GM21717 (cell line): ENCODE data around the gene ASNSD1.
"Not testable (repeated sequence)": the region's sequence is repeated elsewhere in the genome, so short reads cannot be mapped to it uniquely, and the experiment has no call there.

ENCODE experiments used
- ATAC-seq: cut with Tn5 transposase; IDR thresholded peaks from one replicate; pipeline ENCODE4 v1.9.1; 2021; ENCODE audit warnings: mild to moderate bottlenecking, moderate library complexity; ENCODE audit not compliant: unreplicated experiment

Gene ASNSD1

DNA sequence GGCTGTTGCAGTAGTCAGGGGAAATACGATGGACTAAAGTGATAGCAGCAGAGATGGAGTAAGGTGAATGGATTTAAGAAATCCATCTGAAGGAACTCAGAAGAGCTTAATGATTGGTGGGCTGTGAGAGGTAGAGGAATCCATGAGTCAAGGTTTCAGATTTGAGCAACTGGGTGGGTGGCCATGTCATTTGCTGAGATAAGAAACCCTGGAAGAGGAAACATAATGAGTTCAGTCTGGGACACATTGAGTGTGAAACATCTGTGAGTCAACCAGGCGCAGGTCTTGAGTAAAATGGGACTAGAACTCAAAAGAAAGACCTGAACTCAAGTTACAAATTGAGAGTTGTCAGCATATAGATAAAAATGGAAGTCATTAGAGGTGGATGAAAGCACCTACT, 19.7 kb upstream of the ASNSD1 start:
- ATAC-seq, result no peak

GRCh38 chr2:189646521-189646920, 14.7 kb upstream of the ASNSD1 start:
- ATAC-seq, result no peak

DNA sequence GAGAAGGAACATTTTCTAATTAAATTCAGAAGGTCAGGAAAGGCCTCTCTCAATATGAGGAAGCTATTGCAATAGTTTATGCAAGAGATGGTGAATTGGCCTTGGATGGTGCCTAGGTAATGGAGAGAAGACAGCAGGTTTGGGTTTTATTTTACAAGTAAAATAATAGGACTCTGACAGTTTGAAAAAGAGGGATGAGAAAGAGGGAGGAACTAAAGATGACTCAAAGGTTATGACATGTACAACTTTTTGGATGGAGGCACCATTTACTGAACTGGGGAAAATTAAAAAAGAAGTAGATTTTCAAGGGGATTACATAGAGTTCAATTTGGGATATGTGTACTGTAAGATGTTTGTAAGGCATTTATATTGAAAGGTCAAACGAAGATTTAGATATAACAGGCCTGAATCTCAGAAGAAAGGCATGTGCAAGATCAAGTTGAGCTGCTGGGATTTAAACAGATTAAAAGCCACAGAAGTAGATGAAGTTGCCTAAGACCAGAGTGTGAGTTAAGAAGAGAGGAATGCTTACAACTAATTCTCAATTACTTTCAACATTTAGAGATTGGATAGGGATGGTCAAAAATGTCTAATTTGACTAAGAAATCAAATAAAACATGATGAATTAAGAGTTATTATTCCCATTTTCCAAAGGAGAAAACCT, 12.3 kb upstream of the ASNSD1 start:
- no peak for ATAC-seq

DNA sequence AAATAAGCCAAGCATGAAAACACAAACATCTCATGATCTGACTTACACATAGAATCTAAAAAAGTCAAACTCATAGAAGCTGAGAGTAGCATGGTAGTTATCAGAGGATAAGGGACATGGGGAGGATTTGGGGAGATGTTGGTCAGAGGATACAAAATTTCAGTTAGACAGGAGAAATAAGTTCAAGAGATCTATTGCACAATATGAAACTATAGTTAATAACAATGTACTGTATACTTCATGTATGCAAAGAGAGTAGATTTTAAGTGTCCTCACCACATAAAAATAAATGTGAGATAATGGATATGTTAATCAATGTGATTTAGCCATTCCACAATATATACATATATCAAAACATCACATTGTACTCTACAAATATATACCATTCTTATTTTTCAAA, 10.0 kb upstream of the ASNSD1 start:
- ATAC-seq, result no peak

DNA sequence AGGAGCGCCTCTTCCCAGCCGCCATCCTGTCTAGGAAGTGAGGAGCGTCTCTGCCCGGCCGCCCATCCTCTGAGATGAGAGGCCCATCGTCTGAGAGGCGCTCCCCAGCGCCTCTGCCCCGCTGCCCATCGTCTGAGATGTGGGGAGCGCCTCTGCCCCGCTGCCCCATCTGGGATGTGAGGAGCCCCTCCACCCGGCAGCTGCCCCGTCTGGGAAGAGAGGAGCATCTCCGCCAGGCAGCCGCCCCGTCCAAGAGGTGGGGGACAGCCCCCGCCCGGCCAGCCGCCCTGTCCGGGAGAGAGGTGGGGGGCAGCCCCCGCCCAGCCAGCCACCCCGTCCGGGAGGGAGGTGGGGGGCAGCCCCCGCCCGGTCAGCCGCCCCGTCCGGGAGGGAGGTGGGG, 7.8 kb upstream of the ASNSD1 start:
- not testable (repeated sequence) for ATAC-seq

- ATAC-seq, result no peak
Observed at GRCh38 chr2:189654641-189655040, 6.6 kb upstream of the ASNSD1 start.

GRCh38 chr2:189657867-189658266, 3.4 kb upstream of the ASNSD1 start:
- peak; percentile 37 for ATAC-seq

DNA sequence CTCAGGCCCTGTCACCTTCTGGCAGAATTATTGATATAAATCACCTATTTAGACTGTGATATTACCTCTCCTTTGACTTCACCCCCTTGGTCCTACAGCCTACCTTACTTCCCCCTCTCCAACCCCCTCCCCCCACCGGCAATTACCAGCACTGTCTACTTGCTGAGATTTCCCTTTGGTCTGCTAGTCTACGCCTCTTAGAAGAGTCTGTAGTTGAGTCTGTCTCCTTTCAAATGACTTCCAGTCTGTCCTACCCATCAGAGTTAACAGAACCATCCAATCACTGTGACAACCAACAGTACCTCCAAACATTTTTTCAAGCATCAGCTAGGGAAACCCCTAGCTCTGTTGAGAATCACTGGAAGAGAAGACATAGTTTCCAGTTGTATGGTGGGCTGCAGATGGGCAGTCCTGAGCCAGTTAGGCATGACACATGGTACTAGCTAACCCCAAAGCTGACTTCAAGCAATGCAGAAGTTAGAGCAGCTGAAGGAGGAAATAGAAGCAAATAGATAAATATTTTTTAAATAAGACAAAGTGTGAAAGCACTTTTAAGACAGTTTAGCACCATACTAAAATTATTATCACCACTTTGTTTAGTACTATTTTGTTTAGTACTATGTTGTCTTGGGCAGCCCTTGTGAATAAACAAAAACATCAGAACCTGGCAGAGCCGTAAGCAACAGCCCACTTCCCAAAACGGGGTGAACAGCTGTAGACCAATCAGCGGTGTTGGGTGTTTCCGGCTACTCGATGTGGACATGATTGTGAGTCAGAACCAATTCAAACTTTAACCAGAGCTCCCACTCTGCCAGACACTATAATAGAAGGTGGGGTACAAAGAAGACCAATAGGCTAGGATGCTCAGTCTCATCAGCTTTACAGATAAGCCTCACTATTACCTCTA, 2.7 kb upstream of the ASNSD1 start:
- ATAC-seq, result no peak

DNA sequence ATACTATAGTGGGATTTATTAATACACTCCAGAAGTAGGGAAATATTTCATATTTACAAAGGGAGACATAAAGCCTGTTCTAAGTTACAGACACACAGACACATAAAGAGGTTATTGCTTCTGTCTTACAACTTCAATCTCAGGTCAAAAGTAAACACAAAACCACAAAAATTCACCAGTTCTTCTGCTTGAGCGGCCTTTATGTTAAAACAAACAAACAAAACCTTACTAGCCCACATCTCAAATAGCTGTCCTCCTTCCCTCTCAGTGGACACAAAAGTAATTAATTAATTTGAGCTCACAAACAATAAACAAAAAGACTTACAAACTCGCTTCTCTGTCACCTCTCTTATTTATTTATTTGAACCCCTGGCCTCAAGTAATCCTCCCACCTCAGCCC, 1.5 kb upstream of the ASNSD1 start:
- no peak for ATAC-seq

DNA sequence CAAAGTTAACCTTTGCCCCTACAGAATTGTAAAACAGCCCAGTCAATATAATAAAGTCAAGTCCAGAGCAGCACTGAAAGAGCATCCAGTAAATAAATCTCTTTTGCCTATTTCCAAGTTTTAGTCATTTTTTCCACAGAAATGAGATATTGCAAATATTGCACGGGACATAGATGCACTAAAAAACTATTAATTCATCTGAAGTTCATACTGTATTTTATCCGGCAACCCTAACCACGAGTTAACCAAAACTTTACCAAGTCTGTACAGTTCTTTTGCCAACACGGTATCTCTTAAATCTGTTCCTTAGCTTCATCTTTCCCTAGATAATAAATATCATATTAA, 484 bp upstream of the ASNSD1 start:
- no peak for ATAC-seq

GRCh38 chr2:189661957-189662321, 680 bp downstream of the ASNSD1 start:
- ATAC-seq, result no peak

- no peak for ATAC-seq
Observed at GRCh38 chr2:189662669-189663226, 1.5 kb downstream of the ASNSD1 start.

- ATAC-seq, result not testable (repeated sequence)
Observed at GRCh38 chr2:189663319-189663718, 2.1 kb downstream of the ASNSD1 start.

DNA sequence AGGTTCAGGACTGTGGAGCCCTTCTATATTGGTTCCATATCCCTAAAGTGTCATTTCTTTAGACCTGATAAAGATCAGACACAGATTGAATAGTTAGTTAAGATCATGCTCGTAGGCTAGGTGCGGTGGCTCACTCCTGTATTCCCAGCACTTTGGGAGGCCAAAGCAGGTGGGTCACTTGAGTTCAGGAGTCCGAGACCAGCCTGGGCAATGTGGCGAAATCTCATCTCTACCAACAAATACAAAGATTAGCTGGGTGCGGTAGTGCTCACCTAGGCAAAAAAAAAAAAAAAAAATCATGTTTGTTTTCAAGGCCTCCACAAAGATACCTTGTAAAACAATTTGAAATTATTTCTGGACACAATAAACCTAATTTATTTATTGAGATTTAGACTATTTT, 8.7 kb downstream of the ASNSD1 start:
- no peak for ATAC-seq

GRCh38 chr2:189673661-189674373, 12.6 kb downstream of the ASNSD1 start:
- peak; percentile 31 for ATAC-seq

DNA sequence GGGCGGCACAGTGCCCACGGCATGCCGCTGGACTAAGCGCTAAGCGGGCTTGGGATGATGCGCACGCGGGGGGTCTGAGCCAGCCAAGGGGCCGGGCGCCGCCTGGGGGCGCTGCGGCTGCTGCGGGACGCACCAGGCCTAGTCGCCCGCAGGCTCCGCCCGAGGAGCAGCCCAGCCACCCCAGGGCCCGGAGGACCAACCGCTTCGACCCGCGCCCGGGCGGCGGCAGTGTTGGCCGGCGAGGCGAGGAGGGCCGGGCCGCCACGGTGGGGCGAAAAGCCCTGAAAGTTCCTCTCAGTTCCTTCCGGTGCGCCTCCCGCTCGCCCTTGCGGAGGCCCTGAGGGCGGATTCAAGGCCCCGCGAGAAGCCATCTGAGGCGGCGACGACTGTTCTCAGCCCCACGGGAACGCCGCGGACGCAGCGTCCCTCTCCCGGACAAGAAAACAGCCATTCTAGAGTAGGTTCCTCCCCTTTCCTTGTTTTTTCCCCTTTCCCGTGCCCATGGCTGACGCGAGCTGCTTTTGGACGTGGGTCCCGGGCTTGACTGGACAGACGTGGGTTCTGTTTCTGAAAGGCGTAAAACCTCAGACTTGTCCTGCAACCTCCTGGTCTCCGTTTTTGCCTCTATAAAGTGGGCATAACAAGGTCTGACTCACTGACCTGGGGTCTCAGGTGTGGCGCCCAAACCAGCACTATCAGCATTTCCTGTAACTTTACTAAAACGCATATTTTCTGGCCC, 13.3 kb downstream of the ASNSD1 start, which contains the start of gene ANKAR:
TSS of gene ANKAR (plus strand) at position 297 of the 739 bp plus-strand sequence. CDS start 1,821 bp downstream, outside the sequence.
- peak; percentile 98 for ATAC-seq

GRCh38 chr2:189676471-189676870, 15.2 kb downstream of the ASNSD1 start:
- ATAC-seq, result no peak

DNA sequence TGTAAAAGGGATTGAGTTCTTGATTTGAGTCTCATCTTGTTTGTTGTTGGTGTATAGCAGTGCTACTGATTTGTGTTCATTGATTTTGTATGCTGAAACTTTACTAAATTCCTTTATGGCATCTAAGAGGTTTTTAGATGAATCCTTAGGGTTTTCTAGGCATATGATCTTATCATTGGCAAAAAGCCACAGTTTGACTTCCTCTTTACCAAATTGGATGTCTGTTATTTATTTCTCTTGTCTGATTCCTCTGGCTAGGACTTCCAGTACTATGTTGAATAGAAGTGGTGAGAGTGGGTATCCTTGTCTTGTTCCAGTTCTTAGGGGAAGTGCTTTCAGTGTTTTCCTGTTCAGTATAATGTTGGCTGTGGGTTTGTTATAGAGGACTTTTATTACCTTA, 18.0 kb downstream of the ASNSD1 start:
- ATAC-seq, result no peak

DNA sequence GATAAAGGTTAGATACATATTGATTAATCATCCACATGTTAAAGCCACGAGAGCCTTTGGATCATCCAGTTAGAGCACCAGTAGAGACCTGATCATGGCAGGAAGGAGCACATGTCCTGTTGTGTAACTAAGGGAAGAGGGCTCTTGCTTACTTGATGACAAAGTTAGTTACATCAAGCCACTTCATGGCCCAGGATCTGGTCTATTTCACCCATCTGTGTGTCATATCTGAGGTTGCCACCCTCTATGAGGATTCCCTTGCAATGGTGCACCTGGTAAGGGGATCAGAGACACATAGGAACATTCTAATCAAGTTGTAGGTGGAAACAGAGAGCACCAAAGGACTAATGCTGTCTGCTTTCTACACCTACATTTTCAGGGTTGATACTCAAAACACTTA, 19.9 kb downstream of the ASNSD1 start:
- no peak for ATAC-seq

GRCh38 chr2:189681903-189682302, 20.6 kb downstream of the ASNSD1 start:
- ATAC-seq, result no peak

DNA sequence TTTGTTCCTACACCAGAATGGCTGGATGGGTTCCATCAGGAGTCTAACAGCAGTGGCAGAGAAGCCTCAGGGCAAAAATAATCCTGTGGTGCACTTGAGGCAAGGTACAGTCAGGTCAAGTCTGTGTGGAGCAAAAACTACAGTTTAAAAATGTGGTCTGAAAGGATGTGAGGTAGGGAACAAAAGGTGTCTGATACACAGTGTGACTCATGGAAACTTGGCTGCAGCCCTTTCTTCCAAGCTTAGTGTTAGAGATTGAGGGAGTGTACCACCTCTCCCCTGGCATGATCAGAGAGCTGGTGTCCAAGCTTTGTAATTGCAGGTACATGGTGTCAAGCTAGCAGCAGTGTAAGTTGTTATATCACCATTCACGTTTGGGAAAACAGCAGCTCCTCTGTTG, 22.1 kb downstream of the ASNSD1 start:
- ATAC-seq, result no peak
